HCT116 (cell line): Measurements from ENCODE around the gene FERMT2. TPM values are rescaled to one million over a fixed set of nuclear protein-coding genes. Genes with fewer than 3 reads are reported as not detected.

Experiments
- ATAC-seq: fragments of 200-7000 bp; cut with Tn5 transposase; 2 replicates; pipeline ENCODE4 v1.9.1; 2020; ENCODE audit warnings: mild to moderate bottlenecking, moderate library complexity
- BruUV-seq: library from RNA; stranded (reverse); fragments of 400-500 nt; replicated peaks from 2 replicates; lab custom pipeline; 2021; lab: Mats Ljungman, UMichigan
- CTCF ChIA-PET: fragments of 300-600 bp; sonication (Branson Sonifier 250); formaldehyde crosslinking; loops from one replicate; lab custom pipeline; 2021; ENCODE audit warnings: antibody characterized with exemption; lab: Charles Lee
- POLR2A ChIA-PET: fragments of 300-600, 350-600 bp; sonication (Branson Sonifier 250); formaldehyde crosslinking; loops from one replicate; lab custom pipeline; 2021; ENCODE audit warnings: antibody characterized with exemption; lab: Charles Lee
- RAD21 ChIA-PET, 2 experiments: fragments of 300-600 bp; sonication (Branson Sonifier 250); formaldehyde crosslinking; loops; one replicate each; lab custom pipeline; 2023; ENCODE audit warnings: low total read pairs in 2 of 2; ENCODE audit not compliant: uncharacterized antibody in 2 of 2, unreplicated experiment in 2 of 2, low non-redundant PET in 1 of 2; lab: Charles Lee
- DNase-seq: peaks from one replicate; pipeline ENCODE4 v3.0.0-alpha.2; 2010; ENCODE audit warnings: low read depth, low spot score
- H2AFZ ChIP-seq: fragments of 200-600 bp; shearing (Covaris generic), sonication (generic); 2 replicates; pipeline ENCODE4 v1.6.1; 2017; ENCODE audit warnings: low read depth, mixed run types, mixed read lengths, antibody characterized with exemption, low read length; ENCODE audit not compliant: poor library complexity, severe bottlenecking
- H3K27ac ChIP-seq: 2 replicates; pipeline ENCODE4 v1.5.1; 2012; ENCODE audit warnings: low read depth, low read length
- H3K27me3 ChIP-seq: fragments of 200-600 bp; sonication (generic); 2 replicates; pipeline ENCODE4 v1.6.1; 2016; ENCODE audit warnings: mixed run types, low read length, mixed read lengths; ENCODE audit not compliant: insufficient read depth
- H3K36me3 ChIP-seq, 2 experiments: fragments of 200-500 bp in 1 of 2; fragments of 200-600 bp in 1 of 2; sonication (Bioruptor generic) in 1 of 2; sonication (generic) in 1 of 2; 2 replicates each; pipeline versions ENCODE4 v1.5.1 to v1.6.1; 2014 to 2016; ENCODE audit warnings: low read length in 2 of 2, inconsistent platforms in 1 of 2, mixed read lengths in 1 of 2, mixed run types in 1 of 2; ENCODE audit not compliant: insufficient read depth in 2 of 2, control insufficient read depth in 1 of 2
- H3K4me1 ChIP-seq, 2 experiments: fragments of 200-600 bp in 1 of 2; sonication (generic) in 1 of 2; 2 replicates each; pipeline versions ENCODE4 v1.5.1 to v1.6.1; 2012 to 2017; ENCODE audit warnings: low read length in 2 of 2, inconsistent platforms in 1 of 2, mild to moderate bottlenecking in 1 of 2, mixed read lengths in 1 of 2, mixed run types in 1 of 2, moderate library complexity in 1 of 2; ENCODE audit not compliant: insufficient read depth in 2 of 2, control insufficient read depth in 1 of 2
- H3K4me2 ChIP-seq: fragments of 200-600 bp; sonication (generic); 2 replicates; pipeline ENCODE4 v1.6.1; 2017; ENCODE audit warnings: mixed run types, low read length, mixed read lengths
- H3K4me3 ChIP-seq, 2 experiments: fragments of 200-600 bp in 1 of 2; sonication (generic) in 1 of 2; replicated peaks in 1 of 2; 2 replicates each; pipeline ENCODE4 v1.5.1; 2011 to 2016; ENCODE audit warnings: low read length in 2 of 2, control low read depth in 1 of 2, low read depth in 1 of 2, mild to moderate bottlenecking in 1 of 2, mixed read lengths in 1 of 2, mixed run types in 1 of 2
- H3K79me2 ChIP-seq: fragments of 200-600 bp; sonication (generic); 2 replicates; pipeline ENCODE4 v1.6.1; 2017; ENCODE audit warnings: mild to moderate bottlenecking, mixed run types, low read length, moderate library complexity, mixed read lengths; ENCODE audit not compliant: insufficient read depth
- H3K9ac ChIP-seq: fragments of 200-600 bp; sonication (generic); 2 replicates; pipeline ENCODE4 v1.6.1; 2016; ENCODE audit warnings: low read length, mixed read lengths
- H3K9me2 ChIP-seq: fragments of 200-600 bp; sonication (generic), shearing (Covaris generic); 2 replicates; pipeline ENCODE4 v1.6.1; 2017; ENCODE audit warnings: mixed run types, mild to moderate bottlenecking, moderate library complexity; ENCODE audit not compliant: insufficient read depth
- H3K9me3 ChIP-seq, 2 experiments: fragments of 200-500 bp in 1 of 2; fragments of 200-600 bp in 1 of 2; sonication (Bioruptor generic) in 1 of 2; sonication (generic) in 1 of 2; 2 replicates each; pipeline ENCODE4 v1.6.1; 2014 to 2017; ENCODE audit warnings: low read length in 2 of 2, mixed read lengths in 2 of 2, inconsistent platforms in 1 of 2, low read depth in 1 of 2, mild to moderate bottlenecking in 1 of 2, mixed run types in 1 of 2, moderate library complexity in 1 of 2; ENCODE audit not compliant: control insufficient read depth in 1 of 2, insufficient read depth in 1 of 2
- H4K20me1 ChIP-seq: fragments of 200-600 bp; sonication (generic), shearing (Covaris generic); 2 replicates; pipeline ENCODE4 v1.6.1; 2017; ENCODE audit warnings: mixed run types, mild to moderate bottlenecking, moderate library complexity; ENCODE audit not compliant: insufficient read depth
- ELF1 ChIP-seq: IDR thresholded peaks from 2 replicates; pipeline ENCODE4 v1.6.1; 2012; ENCODE audit warnings: low read depth, borderline replicate concordance
- EZH2 ChIP-seq: fragments of 200-600 bp; sonication (generic); IDR thresholded peaks from 2 replicates; pipeline ENCODE4 v1.6.1; 2017; ENCODE audit warnings: antibody characterized with exemption, mixed run types
- FOSL1 ChIP-seq: IDR thresholded peaks from 2 replicates; pipeline ENCODE4 v1.6.1; 2012; ENCODE audit warnings: low read depth
- POLR2A ChIP-seq: IDR thresholded peaks from 2 replicates; pipeline ENCODE4 v1.7.0; 2011; ENCODE audit warnings: borderline replicate concordance; ENCODE audit not compliant: insufficient read depth, insufficient read length; ENCODE audit errors: extremely low read depth
- RAD21 ChIP-seq: IDR thresholded peaks from 2 replicates; pipeline ENCODE4 v1.6.1; 2012; ENCODE audit warnings: low read depth, mild to moderate bottlenecking
- SP1 ChIP-seq: IDR thresholded peaks from 2 replicates; pipeline ENCODE4 v1.6.1; 2012; ENCODE audit warnings: low read depth
- SRF ChIP-seq: IDR thresholded peaks from 2 replicates; pipeline ENCODE4 v1.6.1; 2012; ENCODE audit warnings: low read depth
- ZFX ChIP-seq: fragments of 450-650 bp; IDR thresholded peaks from 2 replicates; pipeline ENCODE4 v1.6.1; 2017
- intact Hi-C: fragments of 100-400 bp; cut with micrococcal nuclease; formaldehyde crosslinking; loops from 2 replicates; pipeline ENCODE4 v1.10.0; 2022
- total RNA-seq: library from RNA; stranded (reverse); gene quantifications from one replicate; pipeline ENCODE4 v1.2.1, GENCODE V29; 2021; ENCODE audit not compliant: unreplicated experiment
- TF ChIP-seq, protein P1 (sequence below): IDR thresholded peaks from 2 replicates; pipeline ENCODE4 v1.6.1; 2012
- TF ChIP-seq, protein P2 (sequence below), 3 experiments: fragments of 200-600 bp in 1 of 3; sonication (generic) in 1 of 3; IDR thresholded peaks in 2 of 3; conservative IDR thresholded peaks in 1 of 3; 2 replicates each; pipeline ENCODE4 v1.5.1; 2012 to 2017; ENCODE audit warnings: low read depth in 2 of 3, low read length in 2 of 3, antibody characterized with exemption in 1 of 3, borderline replicate concordance in 1 of 3, control low read depth in 1 of 3, mild to moderate bottlenecking in 1 of 3, mixed read lengths in 1 of 3, mixed run types in 1 of 3, moderate library complexity in 1 of 3; ENCODE audit not compliant: insufficient read depth in 1 of 3
- TF ChIP-seq, protein P3 (sequence below): IDR thresholded peaks from 2 replicates; pipeline ENCODE4 v1.6.1; 2012

The FERMT2 gene
- total RNA-seq, 1 experiment from 2014 or later = 24.8 TPM

DNA sequence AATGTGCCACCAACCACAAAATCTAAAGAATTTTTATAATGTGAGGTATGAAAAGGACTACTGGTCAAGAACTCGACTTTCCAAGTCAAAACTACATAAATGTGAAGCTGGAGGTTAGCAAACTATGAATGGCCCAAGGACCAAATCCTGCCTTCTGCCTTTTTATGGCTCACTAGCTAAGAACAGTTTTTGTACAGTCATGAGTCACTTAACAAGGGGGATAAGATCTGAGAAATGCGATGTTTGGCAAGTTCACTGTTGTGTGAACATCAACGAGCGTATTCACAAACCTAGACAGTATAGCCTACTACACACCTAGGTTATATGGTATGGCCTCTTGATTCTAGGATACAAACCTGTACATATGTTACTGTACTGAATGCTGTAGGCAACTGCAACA lies 28.2 kb downstream of the FERMT2 start:
- H3K9me2 ChIP-seq = no peaks in the 10 kb centered on the region
- H3K4me3 ChIP-seq = no peak overlapping the region
- CTCF ChIA-PET = interaction anchor here (1.2 to 1.5 kb wide), 2 partner anchors 12 to 373 kb away, joined by 3 to 4 read pairs; no protein-coding TSS in a partner anchor
- H3K9ac ChIP-seq = no peak overlapping the region
- DNase-seq = no peak
- ATAC-seq = no peak
- no peak overlapping the region for H3K4me2 ChIP-seq
- no peak overlapping the region for H2AFZ ChIP-seq
- no TSS peak for BruUV-seq
- peaks cover 33% of the 10 kb centered on the region for H3K79me2 ChIP-seq
- H3K9me3 ChIP-seq = no peaks in the 10 kb centered on the region
- intact Hi-C loops = no loop called here
- no peak overlapping the region for H3K27ac ChIP-seq
- RAD21 ChIA-PET = interaction anchor here in 1 of 2 experiments (0.6 kb wide), 1 partner anchor 96 kb away, joined by 4 read pairs; no protein-coding TSS in a partner anchor
- TF ChIP-seq RAD21 (no peak), SRF (no peak), SP1 (no peak), FOSL1 (no peak), ZFX (no peak), ELF1 (no peak)
- TF ChIP-seq, protein P1, sequence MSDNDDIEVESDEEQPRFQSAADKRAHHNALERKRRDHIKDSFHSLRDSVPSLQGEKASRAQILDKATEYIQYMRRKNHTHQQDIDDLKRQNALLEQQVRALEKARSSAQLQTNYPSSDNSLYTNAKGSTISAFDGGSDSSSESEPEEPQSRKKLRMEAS = no peak
- TF ChIP-seq, protein P2, sequence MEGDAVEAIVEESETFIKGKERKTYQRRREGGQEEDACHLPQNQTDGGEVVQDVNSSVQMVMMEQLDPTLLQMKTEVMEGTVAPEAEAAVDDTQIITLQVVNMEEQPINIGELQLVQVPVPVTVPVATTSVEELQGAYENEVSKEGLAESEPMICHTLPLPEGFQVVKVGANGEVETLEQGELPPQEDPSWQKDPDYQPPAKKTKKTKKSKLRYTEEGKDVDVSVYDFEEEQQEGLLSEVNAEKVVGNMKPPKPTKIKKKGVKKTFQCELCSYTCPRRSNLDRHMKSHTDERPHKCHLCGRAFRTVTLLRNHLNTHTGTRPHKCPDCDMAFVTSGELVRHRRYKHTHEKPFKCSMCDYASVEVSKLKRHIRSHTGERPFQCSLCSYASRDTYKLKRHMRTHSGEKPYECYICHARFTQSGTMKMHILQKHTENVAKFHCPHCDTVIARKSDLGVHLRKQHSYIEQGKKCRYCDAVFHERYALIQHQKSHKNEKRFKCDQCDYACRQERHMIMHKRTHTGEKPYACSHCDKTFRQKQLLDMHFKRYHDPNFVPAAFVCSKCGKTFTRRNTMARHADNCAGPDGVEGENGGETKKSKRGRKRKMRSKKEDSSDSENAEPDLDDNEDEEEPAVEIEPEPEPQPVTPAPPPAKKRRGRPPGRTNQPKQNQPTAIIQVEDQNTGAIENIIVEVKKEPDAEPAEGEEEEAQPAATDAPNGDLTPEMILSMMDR (IDR thresholded peaks at IDR 0.05 in 2 of 3, conservative IDR thresholded peaks at IDR 0.05 in 1 of 3; ENCODE audit: borderline replicate concordance in 1 of 3, insufficient read depth in 1 of 3, low read depth in 2 of 3, low read length in 2 of 3) = no peak
- TF ChIP-seq, all 23 proteins: peak for 0
- Histone ChIP-seq H3K27me3 (no peaks in the 10 kb centered on the region), H3K4me1 (peaks cover 0 to 28% of the 10 kb centered on the region in 2 experiments; a peak in 3 of 4 replicates), H4K20me1 (no peaks in the 10 kb centered on the region), H3K36me3 (no peaks in the 10 kb centered on the region)
- POLR2A ChIA-PET = no interaction called here

DNA sequence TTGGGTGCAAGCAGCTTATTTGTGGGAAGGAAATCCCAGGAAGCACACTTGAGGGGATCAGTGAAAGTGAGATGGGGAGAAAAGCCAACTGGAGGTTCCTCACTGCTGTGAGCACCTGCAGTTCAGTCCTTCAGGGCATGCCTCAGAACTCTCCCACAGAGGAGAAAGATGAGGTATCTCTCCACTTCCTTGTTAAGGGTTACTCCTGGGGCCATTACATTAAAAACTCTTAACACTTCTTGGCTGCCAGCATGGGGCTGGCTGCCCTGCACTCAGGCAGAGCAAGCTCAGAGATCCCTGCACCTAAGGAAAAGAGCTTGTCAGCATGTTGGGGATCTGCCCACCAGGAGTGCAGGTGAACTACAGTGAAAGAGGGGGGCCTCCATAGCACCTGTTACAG lies 28.8 kb downstream of the FERMT2 start:
- Histone ChIP-seq H3K27ac (no peak overlapping the region), H2AFZ (no peak overlapping the region), H3K4me3 (no peak overlapping the region), H3K4me1 (peaks cover 0 to 28% of the 10 kb centered on the region in 2 experiments; a peak in 3 of 4 replicates), H3K9me2 (no peaks in the 10 kb centered on the region), H3K36me3 (no peaks in the 10 kb centered on the region), H3K9me3 (no peaks in the 10 kb centered on the region), H3K9ac (no peak overlapping the region), H3K4me2 (no peak overlapping the region), H3K27me3 (no peaks in the 10 kb centered on the region), H4K20me1 (no peaks in the 10 kb centered on the region), H3K79me2 (peaks cover 34% of the 10 kb centered on the region)
- no TSS peak for BruUV-seq
- no peak for DNase-seq
- RAD21 ChIA-PET = interaction anchor here in 1 of 2 experiments (0.6 kb wide), 1 partner anchor 22 kb away, joined by 3 read pairs; no protein-coding TSS in a partner anchor
- ATAC-seq = no peak
- intact Hi-C loops = no loop called here
- CTCF ChIA-PET = interaction anchor here (0.7 to 1.5 kb wide), 3 partner anchors 13 to 374 kb away, joined by 3 to 4 read pairs (median 3); no protein-coding TSS in a partner anchor
- POLR2A ChIA-PET = no interaction called here
- TF ChIP-seq RAD21 (no peak), EZH2 (no peak), ELF1 (no peak), POLR2A (no peak), SRF (no peak)
- TF ChIP-seq, protein P2 (IDR thresholded peaks at IDR 0.05 in 2 of 3, conservative IDR thresholded peaks at IDR 0.05 in 1 of 3; ENCODE audit: borderline replicate concordance in 1 of 3, insufficient read depth in 1 of 3, low read depth in 2 of 3, low read length in 2 of 3) = no peak
- TF ChIP-seq, protein P3, sequence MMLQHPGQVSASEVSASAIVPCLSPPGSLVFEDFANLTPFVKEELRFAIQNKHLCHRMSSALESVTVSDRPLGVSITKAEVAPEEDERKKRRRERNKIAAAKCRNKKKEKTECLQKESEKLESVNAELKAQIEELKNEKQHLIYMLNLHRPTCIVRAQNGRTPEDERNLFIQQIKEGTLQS = no peak
